Activated gamma-delta T cell treated with Interleukin-2 at 50 U/mL for 16 hours (primary cell): Measurements from ENCODE around the gene DSCAM.

ENCODE experiments used
- DNase-seq: peaks from one replicate; pipeline ENCODE4 v3.0.0-alpha.2; 2020

DSCAM gene

DNA sequence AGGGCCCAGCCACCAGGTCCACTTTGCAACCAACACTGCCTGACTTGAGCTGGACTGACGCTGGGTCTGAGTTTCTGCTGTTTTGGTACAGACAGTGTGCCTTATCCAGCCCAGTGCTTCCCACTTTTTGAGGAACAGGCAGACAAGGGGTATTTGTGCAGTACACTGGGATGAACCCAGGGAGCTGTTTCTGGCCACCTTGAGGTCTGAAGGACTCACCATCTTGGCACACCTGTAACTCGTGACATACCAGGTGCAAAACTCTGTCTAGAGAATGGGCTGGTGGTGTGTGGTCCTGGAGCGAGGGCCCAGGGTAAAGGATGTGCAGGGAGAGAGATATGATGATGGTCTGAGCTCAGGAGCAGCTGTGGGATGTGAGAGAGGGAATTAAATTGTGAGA lies 831.1 kb downstream of the DSCAM start:
- DNase-seq, result no peak

GRCh38 chr21:40014394-40014793 lies 832.6 kb downstream of the DSCAM start:
- DNase-seq, result no peak

- DNase-seq, result no peak
These were observed 833.8 kb downstream of the DSCAM start for GRCh38 chr21:40013001-40013735.

DNA sequence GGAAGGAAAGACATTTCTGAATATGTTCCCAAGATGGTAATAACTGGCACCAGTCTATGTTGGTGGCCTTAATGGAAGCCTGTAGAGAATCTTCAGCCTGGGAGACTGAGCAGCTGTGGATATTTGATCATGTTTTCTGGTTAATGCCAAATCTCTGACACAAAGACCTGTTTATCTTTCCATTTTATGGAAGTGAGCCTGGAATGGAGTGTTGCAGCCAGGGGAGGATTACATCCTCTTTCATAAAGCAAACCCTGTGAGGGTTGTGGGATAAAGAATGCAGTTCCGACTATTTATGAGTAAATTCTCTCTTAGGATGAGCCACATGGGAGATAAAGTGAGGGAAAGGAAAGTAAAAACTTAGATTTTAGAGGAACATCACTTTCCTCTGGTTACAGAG lies 835.6 kb downstream of the DSCAM start:
- DNase-seq, result no peak

- DNase-seq, result no peak
These were observed 844.0 kb downstream of the DSCAM start for GRCh38 chr21:40002978-40003377.

DNA sequence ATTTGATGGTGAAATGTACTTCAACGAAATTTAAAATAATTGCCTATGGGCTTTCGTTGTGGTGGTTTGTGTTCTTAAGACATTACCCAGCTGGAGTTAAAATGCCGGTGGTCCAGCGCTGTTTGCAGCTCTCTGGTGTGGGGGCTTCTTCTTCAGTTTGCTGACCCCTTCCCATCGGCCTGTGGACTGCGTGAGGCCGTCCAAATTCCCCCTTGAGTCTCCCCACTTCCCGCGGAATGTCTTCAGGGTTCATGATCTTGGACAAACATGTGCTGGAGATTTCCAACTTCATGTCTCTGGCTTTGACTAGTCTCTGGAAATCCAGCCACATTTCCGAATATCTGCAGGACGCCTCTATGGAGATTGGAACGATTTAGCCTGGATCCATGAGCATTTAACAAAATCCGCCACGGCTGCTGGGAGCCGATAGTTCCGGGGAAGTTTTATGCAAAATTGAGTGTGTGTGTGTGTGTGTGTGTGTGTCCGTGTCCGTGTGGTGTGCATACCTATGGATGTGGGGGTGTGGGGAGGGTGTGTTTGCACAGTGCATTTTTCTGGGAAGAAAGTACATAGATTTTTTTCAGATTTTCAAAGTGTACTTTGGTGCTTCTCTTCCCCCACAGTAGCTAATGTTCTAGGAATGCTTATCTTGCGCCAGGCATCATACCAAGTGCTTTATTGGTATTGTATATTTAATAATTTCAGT lies 862.5 kb downstream of the DSCAM start:
- DNase-seq, result no peak

GRCh38 chr21:39980241-39980820 lies 866.6 kb downstream of the DSCAM start:
- DNase-seq, result no peak

GRCh38 chr21:39979321-39979720 lies 867.6 kb downstream of the DSCAM start:
- DNase-seq, result no peak

- DNase-seq, result no peak
These were observed 870.2 kb downstream of the DSCAM start for GRCh38 chr21:39976800-39977199.

DNA sequence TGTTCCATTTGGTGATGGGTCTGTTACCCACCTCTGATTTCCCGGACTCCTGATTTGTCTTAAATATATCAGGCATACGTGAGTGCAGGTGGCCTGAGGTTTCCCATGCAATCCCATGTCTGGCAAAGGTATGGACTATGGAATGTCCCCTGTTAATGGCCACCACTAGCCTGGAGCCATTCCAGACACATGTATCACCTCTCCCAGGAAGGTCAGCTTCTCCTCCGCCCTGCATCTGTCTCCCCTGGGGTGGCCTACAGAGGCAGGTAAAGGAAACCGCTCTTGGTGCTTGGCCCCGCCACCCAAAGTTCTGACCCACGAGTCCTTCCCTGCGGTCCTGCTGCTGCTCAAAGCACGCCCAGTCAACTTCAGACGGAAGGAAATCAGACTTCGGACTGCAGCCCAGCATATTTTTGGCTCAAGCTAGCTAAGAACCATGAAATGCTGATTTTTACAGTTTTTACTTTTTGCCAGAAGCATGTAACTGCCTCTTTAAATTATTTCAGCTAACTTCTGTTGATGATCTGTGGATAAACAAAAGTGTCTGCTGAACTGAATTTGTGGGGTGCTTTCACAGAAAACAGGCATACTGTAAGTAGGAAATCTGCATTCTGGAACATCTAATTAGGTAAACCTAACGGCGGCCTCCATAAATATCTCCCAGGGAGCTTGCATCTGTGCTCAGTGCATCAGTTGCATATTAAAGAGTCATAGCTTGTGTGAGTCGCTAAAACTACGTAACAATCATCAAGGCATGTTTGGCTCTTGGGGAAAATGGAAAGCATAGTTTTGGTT lies 873.8 kb downstream of the DSCAM start:
- no peak for DNase-seq

DNA sequence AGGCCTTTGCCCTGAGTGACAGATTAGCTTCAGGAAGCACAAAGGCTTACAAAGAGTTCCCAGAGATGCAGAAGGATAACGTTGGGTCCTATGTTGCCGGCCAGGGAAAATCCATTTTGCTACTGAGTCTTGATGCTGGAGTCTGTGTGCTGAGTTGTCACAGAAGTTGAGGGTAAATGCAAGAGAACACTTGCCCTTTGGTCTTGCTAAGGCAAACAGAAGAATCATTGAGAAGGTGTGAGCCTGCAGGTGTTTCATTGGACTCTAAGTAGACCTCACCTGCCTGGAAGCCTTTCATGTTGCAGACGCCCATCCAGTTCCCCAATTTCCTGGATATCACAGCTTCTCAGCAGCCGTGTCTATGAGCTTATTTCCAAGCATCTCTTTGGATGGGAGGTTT lies 874.5 kb downstream of the DSCAM start:
- DNase-seq, result no peak

- no peak for DNase-seq
These were observed 875.0 kb downstream of the DSCAM start for GRCh38 chr21:39971956-39972355.

GRCh38 chr21:39969691-39970364 lies 877.1 kb downstream of the DSCAM start:
- no peak for DNase-seq

- DNase-seq, result no peak
These were observed 878.9 kb downstream of the DSCAM start for GRCh38 chr21:39968010-39968409.

DNA sequence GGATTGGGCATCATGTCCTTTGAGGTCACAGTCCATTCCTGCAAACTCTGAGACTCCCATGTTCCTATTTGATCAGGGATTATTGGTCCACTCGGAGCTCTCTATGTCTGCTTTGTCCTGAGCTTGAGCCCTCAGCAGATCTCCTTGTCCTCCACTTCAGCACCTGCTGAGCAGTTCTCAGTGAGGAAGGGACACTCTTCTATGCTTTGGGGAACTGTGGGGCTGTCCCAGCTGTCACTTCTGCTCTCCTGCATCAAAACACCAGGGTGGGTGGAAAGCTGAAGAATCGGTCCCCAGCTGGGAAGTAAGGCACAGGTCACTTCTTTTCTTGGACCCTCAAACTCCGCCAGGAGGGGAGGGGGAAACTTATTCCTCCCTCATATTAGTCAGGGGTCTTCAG lies 880.2 kb downstream of the DSCAM start:
- DNase-seq, result no peak

DNA sequence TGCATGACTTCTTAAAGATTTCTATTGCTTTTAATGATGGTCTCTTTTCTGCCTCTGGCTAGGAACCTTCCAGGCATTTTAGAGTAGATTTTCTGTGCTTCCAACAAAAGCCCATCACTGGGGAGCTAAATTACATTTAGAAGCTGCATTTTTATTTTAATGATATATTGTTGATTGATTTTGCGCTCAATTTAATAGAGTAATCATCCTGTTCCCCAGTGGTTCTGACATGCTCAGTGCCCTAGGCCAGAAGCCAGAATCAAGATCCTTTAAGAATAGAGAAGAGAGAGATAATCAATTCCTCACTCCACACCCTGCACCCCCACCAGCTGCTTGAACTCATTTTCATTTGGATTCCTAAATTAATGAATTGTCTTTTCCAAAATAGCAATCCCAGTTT lies 881.9 kb downstream of the DSCAM start:
- DNase-seq, result no peak

DNA sequence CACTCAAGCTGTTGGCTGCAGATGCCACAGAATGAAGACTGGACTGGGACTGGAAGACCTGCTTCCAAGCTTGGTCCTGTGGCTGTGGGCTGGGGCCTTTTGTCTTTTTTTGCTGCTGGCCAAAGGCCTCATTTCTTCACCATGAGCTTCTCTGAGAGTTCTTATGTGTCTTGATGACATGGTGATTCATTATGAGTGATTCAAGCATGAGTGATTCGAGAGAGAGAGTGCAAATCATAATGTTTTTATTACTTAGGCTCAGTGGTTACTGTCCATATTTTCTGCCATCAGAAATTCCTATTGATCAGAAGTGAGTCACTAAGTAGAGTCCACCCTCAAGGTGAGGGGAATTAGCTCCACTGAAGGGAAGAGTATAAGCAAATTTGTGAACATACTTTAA lies 885.7 kb downstream of the DSCAM start:
- DNase-seq, result no peak
